ENCODE measurements around the gene ARHGAP8.
"Not testable (repeated sequence)": the region's sequence is repeated elsewhere in the genome, so short reads cannot be mapped to it uniquely, and the experiment has no call there.

The ARHGAP8 gene

GRCh38 chr22:44848296-44848741 lies 95.9 kb downstream of the ARHGAP8 start:
- in situ Hi-C loops (cut with HindIII; ENCODE audit: low sequenced_read_pairs) = no loop called here

- in situ Hi-C loops (cut with HindIII; ENCODE audit: low sequenced_read_pairs) = no loop called here
These were observed 96.5 kb downstream of the ARHGAP8 start for GRCh38 chr22:44848791-44849420.

GRCh38 chr22:44850946-44851345 lies 98.6 kb downstream of the ARHGAP8 start:
- in situ Hi-C loops (cut with HindIII; ENCODE audit: low sequenced_read_pairs) = no loop called here

GRCh38 chr22:44854641-44855040 lies 102.3 kb downstream of the ARHGAP8 start:
- in situ Hi-C loops (cut with HindIII; ENCODE audit: low sequenced_read_pairs) = not testable (repeated sequence)

- in situ Hi-C loops (cut with HindIII; ENCODE audit: low sequenced_read_pairs) = no loop called here
These were observed 103.5 kb downstream of the ARHGAP8 start for GRCh38 chr22:44855855-44856254.

GRCh38 chr22:44858819-44859218 lies 106.4 kb downstream of the ARHGAP8 start:
- in situ Hi-C loops (cut with HindIII; ENCODE audit: low sequenced_read_pairs) = not testable (repeated sequence)

GRCh38 chr22:44859641-44860040 lies 107.3 kb downstream of the ARHGAP8 start:
- in situ Hi-C loops (cut with HindIII; ENCODE audit: low sequenced_read_pairs) = no loop called here

GRCh38 chr22:44860311-44860710 lies 107.9 kb downstream of the ARHGAP8 start:
- in situ Hi-C loops (cut with HindIII; ENCODE audit: low sequenced_read_pairs) = no loop called here

GRCh38 chr22:44861245-44861644 lies 108.9 kb downstream of the ARHGAP8 start:
- in situ Hi-C loops (cut with HindIII; ENCODE audit: low sequenced_read_pairs) = no loop called here

- in situ Hi-C loops (cut with HindIII; ENCODE audit: low sequenced_read_pairs) = no loop called here
These were observed 109.9 kb downstream of the ARHGAP8 start for GRCh38 chr22:44862281-44862680.

- in situ Hi-C loops (cut with HindIII; ENCODE audit: low sequenced_read_pairs) = no loop called here
These were observed 110.8 kb downstream of the ARHGAP8 start for GRCh38 chr22:44862981-44863860.

GRCh38 chr22:44865193-44866057 lies 113.0 kb downstream of the ARHGAP8 start:
- in situ Hi-C loops (cut with HindIII; ENCODE audit: low sequenced_read_pairs) = no loop called here

- in situ Hi-C loops (cut with HindIII; ENCODE audit: low sequenced_read_pairs) = no loop called here
These were observed 116.8 kb downstream of the ARHGAP8 start for GRCh38 chr22:44869196-44869595.

- in situ Hi-C loops (cut with HindIII; ENCODE audit: low sequenced_read_pairs) = no loop called here
These were observed 117.6 kb downstream of the ARHGAP8 start for GRCh38 chr22:44870021-44870420.

GRCh38 chr22:44871782-44872181 lies 119.4 kb downstream of the ARHGAP8 start:
- in situ Hi-C loops (cut with HindIII; ENCODE audit: low sequenced_read_pairs) = no loop called here

- in situ Hi-C loops (cut with HindIII; ENCODE audit: low sequenced_read_pairs) = no loop called here
These were observed 124.5 kb downstream of the ARHGAP8 start for GRCh38 chr22:44876921-44877320.

GRCh38 chr22:44878483-44879300 lies 126.3 kb downstream of the ARHGAP8 start:
- in situ Hi-C loops (cut with HindIII; ENCODE audit: low sequenced_read_pairs) = no loop called here

- in situ Hi-C loops (cut with HindIII; ENCODE audit: low sequenced_read_pairs) = no loop called here
These were observed 126.9 kb downstream of the ARHGAP8 start for GRCh38 chr22:44879301-44879680.

- in situ Hi-C loops (cut with HindIII; ENCODE audit: low sequenced_read_pairs) = no loop called here
These were observed 128.4 kb downstream of the ARHGAP8 start for GRCh38 chr22:44880610-44881290.

GRCh38 chr22:44881624-44882023 lies 129.2 kb downstream of the ARHGAP8 start:
- in situ Hi-C loops (cut with HindIII; ENCODE audit: low sequenced_read_pairs) = no loop called here

Measured in DLD1 (cell line).